Osteoblast (primary cell): ENCODE results near the gene PLXNC1. TPM values are rescaled to one million over a fixed set of nuclear protein-coding genes. Genes with fewer than 3 reads are reported as not detected.

ENCODE experiments used
- DNase-seq: peaks from one replicate; pipeline ENCODE4 v3.0.0; 2011; ENCODE audit warnings: low spot score, mixed read lengths; ENCODE audit not compliant: insufficient read length; ENCODE audit errors: missing footprints
- H2AFZ ChIP-seq: 2 replicates; pipeline ENCODE4 v1.6.0; 2011; ENCODE audit warnings: mild to moderate bottlenecking, low read length
- H3K27ac ChIP-seq: 2 replicates; pipeline ENCODE4 v1.5.1; 2011; ENCODE audit warnings: mild to moderate bottlenecking, low read depth, low read length, moderate library complexity
- H3K27me3 ChIP-seq: 2 replicates; pipeline ENCODE4 v1.6.0; 2012; ENCODE audit warnings: mild to moderate bottlenecking, control low read depth, inconsistent platforms, low read length, moderate library complexity; ENCODE audit not compliant: insufficient read depth
- H3K36me3 ChIP-seq: 2 replicates; pipeline ENCODE4 v1.5.1; 2011; ENCODE audit warnings: mild to moderate bottlenecking, low read length, control low read depth, moderate library complexity; ENCODE audit not compliant: insufficient read depth
- H3K4me1 ChIP-seq: 2 replicates; pipeline ENCODE4 v1.5.1; 2011; ENCODE audit warnings: mild to moderate bottlenecking, low read length, control low read depth, moderate library complexity; ENCODE audit not compliant: insufficient read depth
- H3K4me2 ChIP-seq: 2 replicates; pipeline ENCODE4 v1.6.0; 2011; ENCODE audit warnings: mild to moderate bottlenecking, low read length; ENCODE audit not compliant: insufficient read depth
- H3K4me3 ChIP-seq: fragments of 200-600 bp; sonication (generic); 3 replicates; pipeline ENCODE4 v1.5.1; 2012; ENCODE audit warnings: mild to moderate bottlenecking, low read length, inconsistent platforms; ENCODE audit not compliant: insufficient read depth
- H3K79me2 ChIP-seq: 2 replicates; pipeline ENCODE4 v1.6.0; 2012; ENCODE audit warnings: mild to moderate bottlenecking, low read length, control low read depth, inconsistent platforms; ENCODE audit not compliant: insufficient read depth
- H3K9me3 ChIP-seq: 2 replicates; pipeline ENCODE4 v1.5.1; 2011; ENCODE audit warnings: low read depth, low read length, control low read depth
- H4K20me1 ChIP-seq: 2 replicates; pipeline ENCODE4 v1.6.0; 2012; ENCODE audit warnings: mild to moderate bottlenecking, low read length, control low read depth; ENCODE audit not compliant: insufficient read depth
- CTCF ChIP-seq: IDR thresholded peaks from 2 replicates; pipeline ENCODE4 v1.5.1; 2011; ENCODE audit warnings: mild to moderate bottlenecking, low read depth, low read length, moderate library complexity; ENCODE audit errors: extremely low read depth
- total RNA-seq: library from RNA; depleted of rRNA; stranded (reverse); fragments of >200 nt; gene quantifications from 2 replicates; pipeline ENCODE4 v1.2.3, GENCODE V29; 2012

PLXNC1 gene
- total RNA-seq, 1 donor = 3.3 TPM

DNA sequence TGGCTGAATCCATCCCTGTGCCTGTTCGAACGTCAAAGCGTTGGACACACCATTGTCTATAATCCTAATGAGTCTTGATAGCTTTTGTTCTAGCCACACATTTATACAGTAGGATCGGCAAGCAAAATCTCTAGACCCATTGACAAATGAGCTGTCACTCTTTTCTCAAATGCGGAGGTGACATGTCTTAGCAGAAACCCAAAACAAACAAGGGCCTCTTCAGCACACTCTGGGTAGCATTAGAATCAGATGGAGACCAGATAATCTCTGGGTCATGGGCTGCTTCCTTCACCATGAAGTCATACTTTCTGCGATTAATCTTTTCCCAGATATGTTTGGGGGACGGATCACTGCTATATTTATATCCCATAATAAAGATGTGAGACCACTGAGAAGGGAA, 100.2 kb downstream of the PLXNC1 start:
- H3K4me1 ChIP-seq = no peaks in the 10 kb centered on the region
- no peaks in the 10 kb centered on the region for H3K36me3 ChIP-seq
- no peaks in the 10 kb centered on the region for H3K9me3 ChIP-seq
- H2AFZ ChIP-seq = no peak overlapping the region
- no peaks in the 10 kb centered on the region for H3K79me2 ChIP-seq
- H3K4me3 ChIP-seq = no peak overlapping the region
- no peaks in the 10 kb centered on the region for H4K20me1 ChIP-seq
- H3K27ac ChIP-seq = no peak overlapping the region
- peaks cover 21% of the 10 kb centered on the region for H3K27me3 ChIP-seq
- no peak for TF ChIP-seq CTCF
- DNase-seq = no peak
- no peak overlapping the region for H3K4me2 ChIP-seq

GRCh38 chr12:94250130-94250529, 101.8 kb downstream of the PLXNC1 start:
- Histone ChIP-seq H3K9me3 (no peaks in the 10 kb centered on the region), H3K27me3 (peaks cover 18% of the 10 kb centered on the region), H4K20me1 (no peaks in the 10 kb centered on the region), H3K36me3 (no peaks in the 10 kb centered on the region), H2AFZ (no peak overlapping the region), H3K27ac (no peak overlapping the region), H3K4me3 (no peak overlapping the region), H3K4me1 (no peaks in the 10 kb centered on the region), H3K79me2 (no peaks in the 10 kb centered on the region), H3K4me2 (no peak overlapping the region)
- DNase-seq = no peak
- TF ChIP-seq CTCF = no peak

- Histone ChIP-seq H3K79me2 (no peaks in the 10 kb centered on the region), H3K27ac (no peak overlapping the region), H3K27me3 (peaks cover 10% of the 10 kb centered on the region), H3K4me3 (no peak overlapping the region), H4K20me1 (no peaks in the 10 kb centered on the region), H3K4me1 (no peaks in the 10 kb centered on the region), H3K9me3 (no peaks in the 10 kb centered on the region), H3K36me3 (no peaks in the 10 kb centered on the region), H2AFZ (peak overlapping the region; percentile 62), H3K4me2 (no peak overlapping the region)
- no peak for DNase-seq
- no peak for TF ChIP-seq CTCF
These were observed 105.9 kb downstream of the PLXNC1 start for GRCh38 chr12:94254270-94254669.

DNA sequence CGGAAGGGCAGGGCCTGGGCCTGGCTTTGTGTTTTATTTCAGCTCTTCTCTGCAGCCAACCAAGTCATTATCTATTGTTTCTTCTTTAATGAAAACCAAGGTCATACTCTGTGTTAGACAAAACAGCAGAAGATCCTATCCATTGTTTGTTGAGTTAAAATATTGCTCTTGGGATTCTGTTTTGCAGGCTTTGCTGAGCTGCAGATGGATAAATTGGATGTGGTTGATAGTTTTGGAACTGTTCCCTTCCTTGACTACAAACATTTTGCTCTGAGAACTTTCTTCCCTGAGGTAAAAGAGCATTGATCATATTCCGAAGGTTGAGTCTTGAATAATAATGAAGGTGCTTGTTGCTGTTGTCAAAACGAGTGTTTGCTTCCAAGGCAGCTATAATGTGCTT, 106.6 kb downstream of the PLXNC1 start:
- Histone ChIP-seq H3K9me3 (no peaks in the 10 kb centered on the region), H3K4me2 (no peak overlapping the region), H3K4me3 (no peak overlapping the region), H3K79me2 (no peaks in the 10 kb centered on the region), H4K20me1 (no peaks in the 10 kb centered on the region), H3K27me3 (peaks cover 10% of the 10 kb centered on the region), H3K4me1 (no peaks in the 10 kb centered on the region), H2AFZ (no peak overlapping the region), H3K36me3 (no peaks in the 10 kb centered on the region), H3K27ac (no peak overlapping the region)
- no peak for TF ChIP-seq CTCF
- DNase-seq = no peak
